K562 (cell line): ENCODE data around the gene EML2. TPM values are rescaled to one million over a fixed set of nuclear protein-coding genes. Genes with fewer than 3 reads are reported as not detected.
A peak's percentile ranks its signal among the peaks of the same experiment; 100 is the strongest.

ENCODE experiments used
- ATAC-seq: fragments of 200-7000 bp; cut with Tn5 transposase; 3 replicates; pipeline ENCODE4 v1.9.1; 2020; ENCODE audit warnings: moderate library complexity
- BruUV-seq: library from RNA; stranded (reverse); fragments of 400-500 nt; replicated peaks from 2 replicates; lab custom pipeline; 2021; lab: Mats Ljungman, UMichigan
- CTCF ChIA-PET: fragments of 300-600 bp; formaldehyde crosslinking; extraction: SDS; loops from one replicate; lab custom pipeline; 2021; ENCODE audit warnings: low intra/inter-chr PET ratio; lab: Yijun Ruan, JAX
- POLR2A ChIA-PET: fragments of 300-600, 350-650 bp; sonication (Branson Sonifier 250); formaldehyde crosslinking; extraction: SDS; loops from one replicate; lab custom pipeline; 2021; ENCODE audit warnings: antibody characterized with exemption, inconsistent platforms; lab: Yijun Ruan, JAX
- DNase-seq, 4 experiments: peaks; one replicate each; pipeline versions ENCODE4 v3.0.0 to v3.0.0-alpha.2; 2011 to 2018; ENCODE audit warnings: low spot score in 3 of 4, mixed read lengths in 3 of 4; ENCODE audit errors: extremely low read depth in 1 of 4
- FAIRE-seq: peaks from 2 replicates; lab custom pipeline; 2011; peaks lifted over from hg19 to GRCh38; lab: Jason Lieb, UNC
- H2AFZ ChIP-seq: 2 replicates; pipeline ENCODE4 v1.6.0; 2011; ENCODE audit warnings: low read depth, low read length, control low read depth, inconsistent platforms
- H3K27ac ChIP-seq: fragments of 200-600 bp; 3 replicates; pipeline ENCODE4 v1.8.0; 2011; ENCODE audit warnings: low read depth, mild to moderate bottlenecking, control low read depth, inconsistent platforms, low read length, moderate library complexity, mixed read lengths; ENCODE audit errors: extremely low read depth
- H3K27me3 ChIP-seq, 2 experiments: fragments of 300-600 bp in 1 of 2; 2 replicates in 1 of 2; 3 replicates in 1 of 2; pipeline versions ENCODE4 v1.6.0 to v1.8.0; 2011; ENCODE audit warnings: inconsistent platforms in 2 of 2, low read length in 2 of 2, mild to moderate bottlenecking in 1 of 2, mixed read lengths in 1 of 2, moderate library complexity in 1 of 2; ENCODE audit not compliant: control insufficient read depth in 2 of 2, insufficient read depth in 2 of 2
- H3K36me3 ChIP-seq: fragments of 300-600 bp; 3 replicates; pipeline ENCODE4 v1.8.0; 2011; ENCODE audit warnings: mild to moderate bottlenecking, low read length, inconsistent platforms; ENCODE audit not compliant: control insufficient read depth, insufficient read depth
- H3K4me1 ChIP-seq, 2 experiments: fragments of 200-600 bp in 1 of 2; replicated peaks in 1 of 2; 2 replicates in 1 of 2; 3 replicates in 1 of 2; pipeline versions ENCODE4 v1.5.1 to v1.8.0; 2011; ENCODE audit warnings: inconsistent platforms in 2 of 2, low read length in 2 of 2, mild to moderate bottlenecking in 1 of 2, mixed read lengths in 1 of 2, moderate library complexity in 1 of 2; ENCODE audit not compliant: control insufficient read depth in 2 of 2, insufficient read depth in 2 of 2
- H3K4me2 ChIP-seq: 2 replicates; pipeline ENCODE4 v1.6.1; 2011; ENCODE audit warnings: low read length, control low read depth, inconsistent platforms, mixed read lengths; ENCODE audit not compliant: insufficient read depth
- H3K4me3 ChIP-seq: fragments of 200-600 bp; sonication (generic), shearing (Covaris generic); 2 replicates; pipeline ENCODE4 v1.5.1; 2016; ENCODE audit warnings: control low read depth, inconsistent platforms
- H3K79me2 ChIP-seq: fragments of 200-600 bp; 3 replicates; pipeline ENCODE4 v1.8.0; 2011; ENCODE audit warnings: low read length, inconsistent platforms; ENCODE audit not compliant: control insufficient read depth, insufficient read depth
- H3K9ac ChIP-seq, 2 experiments: 2 replicates each; pipeline versions ENCODE4 v1.6.0 to v1.6.1; 2011; ENCODE audit warnings: low read depth in 2 of 2, low read length in 2 of 2, control low read depth in 1 of 2, inconsistent platforms in 1 of 2, mild to moderate bottlenecking in 1 of 2, mixed read lengths in 1 of 2; ENCODE audit not compliant: insufficient read depth in 1 of 2
- H3K9me1 ChIP-seq: one replicate; pipeline ENCODE4 v1.6.0; 2011; ENCODE audit warnings: inconsistent platforms, mild to moderate bottlenecking, low read length, moderate library complexity; ENCODE audit not compliant: control insufficient read depth, insufficient read depth
- H3K9me3 ChIP-seq: replicated peaks from 2 replicates; pipeline ENCODE4 v1.5.1; 2011; ENCODE audit warnings: low read depth, low read length, inconsistent platforms; ENCODE audit not compliant: control insufficient read depth, insufficient read depth
- H4K20me1 ChIP-seq: replicated peaks from 2 replicates; pipeline ENCODE4 v1.6.1; 2011; ENCODE audit warnings: low read length, inconsistent platforms, mixed read lengths; ENCODE audit not compliant: control insufficient read depth, insufficient read depth
- ATF7 ChIP-seq: fragments of 450-650 bp; IDR thresholded peaks from 2 replicates; pipeline ENCODE4 v1.7.1; 2014; ENCODE audit warnings: mild to moderate bottlenecking, moderate library complexity
- BCOR ChIP-seq: fragments of 450-650 bp; IDR thresholded peaks from 2 replicates; pipeline ENCODE4 v1.6.1; 2016
- CEBPG ChIP-seq, 3 experiments: fragments of 200-800 bp in 1 of 3; sonication (Bioruptor generic) in 1 of 3; sonication (generic) in 1 of 3; formaldehyde crosslinking in 1 of 3; IDR thresholded peaks in 2 of 3; conservative IDR thresholded peaks in 1 of 3; 2 replicates each; pipeline versions ENCODE4 v1.6.1 to v1.8.0; 2016 to 2022; ENCODE audit warnings: missing compliant biosample characterization in 2 of 3, missing genetic modification characterization in 2 of 3, mild to moderate bottlenecking in 1 of 3, missing genetic modification reagents in 1 of 3
- ERF ChIP-seq: fragments of 450-650 bp; formaldehyde crosslinking; IDR thresholded peaks from 2 replicates; pipeline ENCODE4 v1.4.0; 2020; ENCODE audit warnings: mild to moderate bottlenecking, mixed read lengths
- GABPA ChIP-seq: fragments of 200-800 bp; sonication (Bioruptor generic); conservative IDR thresholded peaks from 2 replicates; pipeline ENCODE4 v1.6.1; 2016; ENCODE audit warnings: low read depth, missing genetic modification characterization, missing compliant biosample characterization
- KDM4B ChIP-seq, 2 experiments: fragments of 450-650 bp in 1 of 2; sonication (generic) in 1 of 2; IDR thresholded peaks; 2 replicates each; pipeline ENCODE4 v1.6.1; 2016 to 2017; ENCODE audit warnings: borderline replicate concordance in 2 of 2, antibody characterized with exemption in 1 of 2, low read depth in 1 of 2, mild to moderate bottlenecking in 1 of 2
- MAZ ChIP-seq, 2 experiments: fragments of 450-650 bp in 1 of 2; sonication (generic) in 1 of 2; formaldehyde crosslinking; IDR thresholded peaks in 1 of 2; conservative IDR thresholded peaks in 1 of 2; 2 replicates each; pipeline versions ENCODE4 v1.4.0 to v1.5.0; 2020; ENCODE audit warnings: mild to moderate bottlenecking in 1 of 2, missing genetic modification reagents in 1 of 2
- MYNN ChIP-seq, 2 experiments: sonication (generic); formaldehyde crosslinking in 1 of 2; IDR thresholded peaks; 2 replicates each; pipeline versions ENCODE4 v1.5.0 to v1.6.1; 2016 to 2020; ENCODE audit warnings: antibody characterized with exemption in 1 of 2, missing genetic modification reagents in 1 of 2
- NFIX ChIP-seq: fragments of 250-450 bp; sonication (Bioruptor Pico); IDR thresholded peaks from 2 replicates; pipeline ENCODE4 v1.4.0; 2020; ENCODE audit warnings: low read depth, mild to moderate bottlenecking, moderate library complexity
- RAD21 ChIP-seq, 2 experiments: fragments of 250-450 bp in 1 of 2; fragments of 450-650 bp in 1 of 2; sonication (Bioruptor Pico) in 1 of 2; formaldehyde crosslinking in 1 of 2; IDR thresholded peaks in 1 of 2; conservative IDR thresholded peaks in 1 of 2; 2 replicates each; pipeline versions ENCODE4 v1.4.0 to v1.8.0; 2020 to 2022; ENCODE audit warnings: mild to moderate bottlenecking in 2 of 2, moderate library complexity in 1 of 2
- SP1 ChIP-seq: sonication (generic); formaldehyde crosslinking; IDR thresholded peaks from 2 replicates; pipeline ENCODE4 v1.8.1; 2022; ENCODE audit warnings: mild to moderate bottlenecking, missing genetic modification reagents
- STAT5B ChIP-seq: fragments of 250-450 bp; sonication (Bioruptor Pico); IDR thresholded peaks from 2 replicates; pipeline ENCODE4 v1.8.0; 2021; ENCODE audit warnings: mild to moderate bottlenecking, inconsistent platforms
- ZBTB1 ChIP-seq: sonication (generic); formaldehyde crosslinking; IDR thresholded peaks from 2 replicates; pipeline ENCODE4 v1.8.1; 2023; ENCODE audit warnings: missing genetic modification reagents, low read depth, mild to moderate bottlenecking, borderline replicate concordance
- ZNF232 ChIP-seq: sonication (generic); formaldehyde crosslinking; IDR thresholded peaks from 2 replicates; pipeline ENCODE4 v1.8.0; 2022; ENCODE audit warnings: mild to moderate bottlenecking, missing genetic modification reagents
- ZNF384 ChIP-seq: IDR thresholded peaks from 2 replicates; pipeline ENCODE4 v1.6.1; 2012; ENCODE audit warnings: low read depth, low read length, improper control_type of control experiment
- WGBS: fragments of 100-300 bp; shearing (Covaris generic); methylation state at CpG from one replicate; pipeline ENCODE4 v1.1.6; 2016; ENCODE audit warnings: low coverage, mixed read lengths; ENCODE audit not compliant: insufficient coverage; ENCODE audit errors: missing lambda C conversion rate; 5-methylcytosine and 5-hydroxymethylcytosine counted together
- in situ Hi-C: fragments of 300-500 bp; cut with MboI; formaldehyde crosslinking; loops from 4 replicates; pipeline ENCODE4 v1.15.0; 2018; ENCODE audit warnings: inconsistent platforms, mixed read lengths
- intact Hi-C: fragments of 100-400 bp; cut with micrococcal nuclease; formaldehyde crosslinking; loops from 2 replicates; pipeline ENCODE4 v1.14.2; 2022
- polyA plus RNA-seq, 8 experiments: library from polyadenylated mRNA; depleted of rRNA in 4 of 8; stranded (reverse) in 5 of 8; unstranded in 3 of 8; fragments of >200 nt; fragmentation: Nextera tagmentation in 2 of 8; fragmentation: Illumina TruSeq in 1 of 8; extraction: Ambion mirVana in 2 of 8; extraction: Trizol in 1 of 8; gene quantifications; 2 replicates each; pipeline versions ENCODE4 v1.2.1 to v1.2.3, GENCODE V29; 2011 to 2014; ENCODE audit warnings: inconsistent platforms in 1 of 8, missing spikeins in 1 of 8
- total RNA-seq, 7 experiments: library from RNA; depleted of rRNA in 6 of 7; stranded (reverse); fragments of >200 nt in 6 of 7; fragmentation: Illumina TruSeq in 2 of 7; extraction: Trizol in 2 of 7; gene quantifications; 2 replicates each; pipeline versions ENCODE4 v1.2.1 to v1.2.3, GENCODE V29; 2011 to 2021; ENCODE audit warnings: low replicate concordance in 1 of 7
- TF ChIP-seq, protein P1 (sequence below): fragments of 250-450 bp; sonication (Bioruptor Pico); IDR thresholded peaks from 2 replicates; pipeline ENCODE4 v1.8.0; 2022; ENCODE audit warnings: moderate library complexity, mild to moderate bottlenecking, inconsistent platforms
- TF ChIP-seq, protein P2 (sequence below), 3 experiments: IDR thresholded peaks in 2 of 3; conservative IDR thresholded peaks in 1 of 3; 2 replicates each; pipeline ENCODE4 v1.5.1; 2011 to 2012; ENCODE audit warnings: low read length in 3 of 3, mild to moderate bottlenecking in 3 of 3, control low read depth in 2 of 3, improper control_type of control experiment in 1 of 3, inconsistent platforms in 1 of 3, low read depth in 1 of 3, mixed read lengths in 1 of 3, moderate library complexity in 1 of 3; ENCODE audit not compliant: insufficient read depth in 2 of 3

Gene EML2
- total and polyA plus RNA-seq, 9 of the 15 experiments (the other 6 are each of a cell fraction or from before 2014, with no cell fraction given) = 2.6 to 69.6 (median 24.8) TPM

DNA sequence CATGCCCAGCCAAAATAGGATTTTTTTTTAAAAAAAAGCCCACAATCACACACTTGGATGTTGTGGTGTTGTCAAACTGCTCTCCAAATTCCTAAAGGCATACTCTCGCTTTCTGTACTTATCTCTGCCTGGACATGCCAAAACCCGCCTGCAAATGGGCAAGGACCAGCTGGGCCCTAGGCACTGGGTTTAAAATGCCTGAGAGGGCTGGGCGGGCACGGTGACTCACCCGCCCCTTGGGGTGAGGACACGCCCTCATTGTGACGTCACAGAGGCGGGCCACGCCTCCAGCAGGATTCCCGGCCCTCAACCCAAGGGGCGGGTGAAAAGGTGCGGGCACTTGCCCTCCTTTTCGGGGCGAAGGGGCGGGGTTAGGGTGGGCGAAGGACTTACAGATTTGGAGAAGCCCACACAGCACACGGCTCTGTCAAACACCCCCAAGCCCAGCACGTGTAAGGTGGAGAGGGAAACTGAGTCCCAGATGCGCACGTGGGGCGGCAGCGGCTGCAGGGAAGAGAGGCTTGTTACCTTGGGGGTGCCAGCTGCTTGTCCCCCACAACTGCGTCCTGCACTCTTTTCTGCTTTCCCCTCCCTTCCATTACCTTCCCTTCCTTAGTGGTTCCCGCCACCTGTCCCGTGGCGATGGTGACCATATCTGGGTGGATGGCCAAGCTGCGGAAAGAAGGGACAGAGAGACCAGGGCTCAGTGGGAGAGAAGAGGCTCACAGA is 6.6 kb downstream of the EML2 start:
- BruUV-seq = no TSS peak
- peaks cover 32% of the 10 kb centered on the region; the same call in 2 of the 3 replicates for H3K36me3 ChIP-seq
- FAIRE-seq = peak; percentile 88
- 0 out of 2 replicates have a peak overlapping the region, but pooled peaks have one; percentile 4 for H2AFZ ChIP-seq
- ChIA-PET POLR2A (interaction anchor here (0.6 to 4.1 kb wide), 3 partner anchors 9 to 16 kb away, joined by 3 to 19 read pairs (median 8); no protein-coding TSS in a partner anchor), CTCF (no interaction called here)
- H4K20me1 ChIP-seq = no peaks in the 10 kb centered on the region; the same call in 1 of the 2 replicates
- intact Hi-C loops = no loop called here
- H3K4me1 ChIP-seq = peaks cover 7 to 22% of the 10 kb centered on the region in 2 experiments
- no peaks in the 10 kb centered on the region; a peak in 1 of 5 replicates for H3K27me3 ChIP-seq
- peak; percentile 97 for ATAC-seq
- in situ Hi-C loops = no loop called here
- WGBS = 13% methylated on average over 17 of the region's 27 CpGs
- H3K79me2 ChIP-seq = peaks cover 3% of the 10 kb centered on the region; the same call in 1 of the 3 replicates
- H3K4me3 ChIP-seq = no peak overlapping the region
- H3K9ac ChIP-seq = peak overlapping the region in 1 of 2 experiments; percentile 83; a peak in 2 of 4 replicates
- peak overlapping the region; percentile 46 for H3K4me2 ChIP-seq
- H3K27ac ChIP-seq = 0 out of 3 replicates have a peak overlapping the region, but pooled peaks have one; percentile 36
- peak; percentile 89 to 98 (median 98) for DNase-seq
- H3K9me1 ChIP-seq = no peaks in the 10 kb centered on the region
- H3K9me3 ChIP-seq = no peaks in the 10 kb centered on the region
- TF ChIP-seq ZNF232 (CRISPR knock-in tag) (no peak), BCOR (no peak), ATF7 (peak; percentile 82), SP1 (CRISPR knock-in tag) (peak; percentile 83), NFIX (CRISPR knock-in tag) (no peak), GABPA (tag) (no peak), STAT5B (CRISPR knock-in tag) (no peak), ZBTB1 (CRISPR knock-in tag) (no peak), KDM4B (IDR thresholded peaks at IDR 0.05; ENCODE audit: borderline replicate concordance in 2 of 2, low read depth in 1 of 2) (no peak), RAD21 (CRISPR knock-in tag; conservative IDR thresholded peaks at IDR 0.05 in 1 of 2, IDR thresholded peaks at IDR 0.05 in 1 of 2) (no peak), ZNF384 (no peak), CEBPG (CRISPR knock-in tag; IDR thresholded peaks at IDR 0.05) (no peak), CEBPG (tag; conservative IDR thresholded peaks at IDR 0.05 in 1 of 2, IDR thresholded peaks at IDR 0.05 in 1 of 2) (no peak), MAZ (CRISPR knock-in tag; conservative IDR thresholded peaks at IDR 0.05 in 1 of 2, IDR thresholded peaks at IDR 0.05 in 1 of 2) (peak; percentile 44 to 60; a peak in 3 of 4 replicates), ERF (no peak), MYNN (IDR thresholded peaks at IDR 0.05) (peak; percentile 79), MYNN (CRISPR knock-in tag; IDR thresholded peaks at IDR 0.05) (no peak)
- TF ChIP-seq, protein P1, sequence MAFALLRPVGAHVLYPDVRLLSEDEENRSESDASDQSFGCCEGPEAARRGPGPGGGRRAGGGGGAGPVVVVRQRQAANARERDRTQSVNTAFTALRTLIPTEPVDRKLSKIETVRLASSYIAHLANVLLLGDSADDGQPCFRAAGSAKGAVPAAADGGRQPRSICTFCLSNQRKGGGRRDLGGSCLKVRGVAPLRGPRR = no peak
- TF ChIP-seq, protein P2, sequence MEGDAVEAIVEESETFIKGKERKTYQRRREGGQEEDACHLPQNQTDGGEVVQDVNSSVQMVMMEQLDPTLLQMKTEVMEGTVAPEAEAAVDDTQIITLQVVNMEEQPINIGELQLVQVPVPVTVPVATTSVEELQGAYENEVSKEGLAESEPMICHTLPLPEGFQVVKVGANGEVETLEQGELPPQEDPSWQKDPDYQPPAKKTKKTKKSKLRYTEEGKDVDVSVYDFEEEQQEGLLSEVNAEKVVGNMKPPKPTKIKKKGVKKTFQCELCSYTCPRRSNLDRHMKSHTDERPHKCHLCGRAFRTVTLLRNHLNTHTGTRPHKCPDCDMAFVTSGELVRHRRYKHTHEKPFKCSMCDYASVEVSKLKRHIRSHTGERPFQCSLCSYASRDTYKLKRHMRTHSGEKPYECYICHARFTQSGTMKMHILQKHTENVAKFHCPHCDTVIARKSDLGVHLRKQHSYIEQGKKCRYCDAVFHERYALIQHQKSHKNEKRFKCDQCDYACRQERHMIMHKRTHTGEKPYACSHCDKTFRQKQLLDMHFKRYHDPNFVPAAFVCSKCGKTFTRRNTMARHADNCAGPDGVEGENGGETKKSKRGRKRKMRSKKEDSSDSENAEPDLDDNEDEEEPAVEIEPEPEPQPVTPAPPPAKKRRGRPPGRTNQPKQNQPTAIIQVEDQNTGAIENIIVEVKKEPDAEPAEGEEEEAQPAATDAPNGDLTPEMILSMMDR (IDR thresholded peaks at IDR 0.05 in 2 of 3, conservative IDR thresholded peaks at IDR 0.05 in 1 of 3; ENCODE audit: insufficient read depth in 2 of 3, low read depth in 1 of 3, low read length in 3 of 3) = peak in 1 of 3 experiments; percentile 3; a peak in 1 of 6 replicates
